Kidney glomerular epithelial cell (primary cell): ENCODE results near the gene HIVEP3.

Experiments
- DNase-seq: peaks from one replicate; lab custom pipeline; 2025; lab: John Stamatoyannopoulos, UW

Gene HIVEP3

GRCh38 chr1:41613689-41614574, 304.8 kb downstream of the HIVEP3 start:
- DNase-seq, result no peak

GRCh38 chr1:41612953-41613352, 305.8 kb downstream of the HIVEP3 start:
- DNase-seq, result no peak

- no peak for DNase-seq
These were observed 306.7 kb downstream of the HIVEP3 start for GRCh38 chr1:41611932-41612450.

GRCh38 chr1:41611068-41611931, 307.4 kb downstream of the HIVEP3 start:
- DNase-seq, result no peak

GRCh38 chr1:41610361-41610760, 308.4 kb downstream of the HIVEP3 start:
- DNase-seq, result no peak

- no peak for DNase-seq
These were observed 309.4 kb downstream of the HIVEP3 start for GRCh38 chr1:41609166-41609883.

- no peak for DNase-seq
These were observed 310.5 kb downstream of the HIVEP3 start for GRCh38 chr1:41608211-41608610.

GRCh38 chr1:41607808-41608207, 310.9 kb downstream of the HIVEP3 start:
- DNase-seq, result no peak

GRCh38 chr1:41599912-41600311, 318.8 kb downstream of the HIVEP3 start:
- DNase-seq, result no peak

GRCh38 chr1:41598325-41598724, 320.4 kb downstream of the HIVEP3 start:
- no peak for DNase-seq

- DNase-seq, result no peak
These were observed 326.1 kb downstream of the HIVEP3 start for GRCh38 chr1:41592451-41593125.

- DNase-seq, result no peak
These were observed 326.8 kb downstream of the HIVEP3 start for GRCh38 chr1:41591891-41592290.

GRCh38 chr1:41590331-41590730, 328.4 kb downstream of the HIVEP3 start:
- no peak for DNase-seq

GRCh38 chr1:41589395-41589794, 329.3 kb downstream of the HIVEP3 start:
- DNase-seq, result no peak

GRCh38 chr1:41588334-41588875, 330.3 kb downstream of the HIVEP3 start:
- no peak for DNase-seq

- no peak for DNase-seq
These were observed 330.9 kb downstream of the HIVEP3 start for GRCh38 chr1:41587791-41588190.

- DNase-seq, result no peak
These were observed 332.5 kb downstream of the HIVEP3 start for GRCh38 chr1:41586230-41586629.

GRCh38 chr1:41583658-41584547, 334.8 kb downstream of the HIVEP3 start:
- DNase-seq, result no peak

GRCh38 chr1:41582851-41583657, 335.7 kb downstream of the HIVEP3 start:
- no peak for DNase-seq
